AG10803 (cell line): Measurements from ENCODE around the gene ACAT2.
"Not testable (repeated sequence)": the region's sequence is repeated elsewhere in the genome, so short reads cannot be mapped to it uniquely, and the experiment has no call there.

Experiments
- DNase-seq: peaks from one replicate; pipeline ENCODE4 v3.0.0; 2010; ENCODE audit warnings: low read depth
- H3K4me3 ChIP-seq: 2 replicates; pipeline ENCODE4 v1.5.1; 2011; ENCODE audit warnings: mild to moderate bottlenecking, low read length, control low read depth
- CTCF ChIP-seq: conservative IDR thresholded peaks from 2 replicates; pipeline ENCODE4 v1.5.1; 2011; ENCODE audit warnings: mild to moderate bottlenecking, low read length, control low read depth, inconsistent platforms

ACAT2 gene

GRCh38 chr6:159736908-159737307 lies 24.9 kb upstream of the ACAT2 start:
- no peak for TF ChIP-seq CTCF
- H3K4me3 ChIP-seq: no peak overlapping the region
- DNase-seq: no peak

- DNase-seq: no peak
- H3K4me3 ChIP-seq: no peak overlapping the region
- TF ChIP-seq CTCF: no peak
Observed at GRCh38 chr6:159739341-159739740, 22.5 kb upstream of the ACAT2 start.

- no peak for TF ChIP-seq CTCF
- no peak for DNase-seq
- H3K4me3 ChIP-seq: no peak overlapping the region
Observed at GRCh38 chr6:159742165-159742564, 19.7 kb upstream of the ACAT2 start.

GRCh38 chr6:159745081-159745480 lies 16.8 kb upstream of the ACAT2 start:
- TF ChIP-seq CTCF: no peak
- DNase-seq: no peak
- no peak overlapping the region for H3K4me3 ChIP-seq

GRCh38 chr6:159746759-159747158 lies 15.1 kb upstream of the ACAT2 start:
- DNase-seq: no peak
- TF ChIP-seq CTCF: no peak
- no peak overlapping the region for H3K4me3 ChIP-seq

GRCh38 chr6:159748127-159748526 lies 13.7 kb upstream of the ACAT2 start:
- DNase-seq, H3K4me3 ChIP-seq: not testable (repeated sequence)

GRCh38 chr6:159751448-159751847 lies 10.4 kb upstream of the ACAT2 start:
- no peak for DNase-seq
- no peak for TF ChIP-seq CTCF

More at GRCh38 chr6:159751448-159751847, 10.4 kb upstream of the ACAT2 start:
- no peak overlapping the region for H3K4me3 ChIP-seq
